ENCODE data around the gene KAT2A.

KAT2A gene

GRCh38 chr17:42132941-42133340 lies 11.8 kb upstream of the KAT2A start (continued):
- TF ChIP-seq, protein P1, sequence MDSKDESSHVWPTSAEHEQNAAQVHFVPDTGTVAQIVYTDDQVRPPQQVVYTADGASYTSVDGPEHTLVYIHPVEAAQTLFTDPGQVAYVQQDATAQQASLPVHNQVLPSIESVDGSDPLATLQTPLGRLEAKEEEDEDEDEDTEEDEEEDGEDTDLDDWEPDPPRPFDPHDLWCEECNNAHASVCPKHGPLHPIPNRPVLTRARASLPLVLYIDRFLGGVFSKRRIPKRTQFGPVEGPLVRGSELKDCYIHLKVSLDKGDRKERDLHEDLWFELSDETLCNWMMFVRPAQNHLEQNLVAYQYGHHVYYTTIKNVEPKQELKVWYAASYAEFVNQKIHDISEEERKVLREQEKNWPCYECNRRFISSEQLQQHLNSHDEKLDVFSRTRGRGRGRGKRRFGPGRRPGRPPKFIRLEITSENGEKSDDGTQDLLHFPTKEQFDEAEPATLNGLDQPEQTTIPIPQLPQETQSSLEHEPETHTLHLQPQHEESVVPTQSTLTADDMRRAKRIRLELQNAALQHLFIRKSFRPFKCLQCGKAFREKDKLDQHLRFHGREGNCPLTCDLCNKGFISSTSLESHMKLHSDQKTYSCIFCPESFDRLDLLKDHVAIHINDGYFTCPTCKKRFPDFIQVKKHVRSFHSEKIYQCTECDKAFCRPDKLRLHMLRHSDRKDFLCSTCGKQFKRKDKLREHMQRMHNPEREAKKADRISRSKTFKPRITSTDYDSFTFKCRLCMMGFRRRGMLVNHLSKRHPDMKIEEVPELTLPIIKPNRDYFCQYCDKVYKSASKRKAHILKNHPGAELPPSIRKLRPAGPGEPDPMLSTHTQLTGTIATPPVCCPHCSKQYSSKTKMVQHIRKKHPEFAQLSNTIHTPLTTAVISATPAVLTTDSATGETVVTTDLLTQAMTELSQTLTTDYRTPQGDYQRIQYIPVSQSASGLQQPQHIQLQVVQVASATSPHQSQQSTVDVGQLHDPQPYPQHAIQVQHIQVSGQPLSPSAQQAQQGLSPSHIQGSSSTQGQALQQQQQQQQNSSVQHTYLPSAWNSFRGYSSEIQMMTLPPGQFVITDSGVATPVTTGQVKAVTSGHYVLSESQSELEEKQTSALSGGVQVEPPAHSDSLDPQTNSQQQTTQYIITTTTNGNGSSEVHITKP (tag by site-specific recombination; IDR thresholded peaks at IDR 0.05): peak; percentile 77
- no peak for TF ChIP-seq ZNF626 (tag by site-specific recombination; IDR thresholded peaks at IDR 0.05)
- TF ChIP-seq HOXD13 (CRISPR knock-in tag; IDR thresholded peaks at IDR 0.05; ENCODE audit: borderline replicate concordance): no peak
- TF ChIP-seq, protein P2, sequence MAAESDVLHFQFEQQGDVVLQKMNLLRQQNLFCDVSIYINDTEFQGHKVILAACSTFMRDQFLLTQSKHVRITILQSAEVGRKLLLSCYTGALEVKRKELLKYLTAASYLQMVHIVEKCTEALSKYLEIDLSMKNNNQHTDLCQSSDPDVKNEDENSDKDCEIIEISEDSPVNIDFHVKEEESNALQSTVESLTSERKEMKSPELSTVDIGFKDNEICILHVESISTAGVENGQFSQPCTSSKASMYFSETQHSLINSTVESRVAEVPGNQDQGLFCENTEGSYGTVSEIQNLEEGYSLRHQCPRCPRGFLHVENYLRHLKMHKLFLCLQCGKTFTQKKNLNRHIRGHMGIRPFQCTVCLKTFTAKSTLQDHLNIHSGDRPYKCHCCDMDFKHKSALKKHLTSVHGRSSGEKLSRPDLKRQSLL (tag by site-specific recombination; IDR thresholded peaks at IDR 0.05): peak; percentile 82; the same call in 1 of the 2 replicates
- TF ChIP-seq ZNF341 (tag by site-specific recombination; IDR thresholded peaks at IDR 0.05; ENCODE audit: low read depth): no peak
- TF ChIP-seq IKZF3 (tag by site-specific recombination; IDR thresholded peaks at IDR 0.05): no peak
- TF ChIP-seq KLF16 (tag by site-specific recombination; IDR thresholded peaks at IDR 0.05): no peak
- peak; percentile 78; the same call in 1 of the 2 replicates for TF ChIP-seq ZBTB17 (tag by site-specific recombination; IDR thresholded peaks at IDR 0.05)
- no peak for TF ChIP-seq ZNF350 (tag by site-specific recombination; IDR thresholded peaks at IDR 0.05)
- peak; percentile 88 for TF ChIP-seq SCRT2 (tag by site-specific recombination; IDR thresholded peaks at IDR 0.05)
- TF ChIP-seq, protein P3, sequence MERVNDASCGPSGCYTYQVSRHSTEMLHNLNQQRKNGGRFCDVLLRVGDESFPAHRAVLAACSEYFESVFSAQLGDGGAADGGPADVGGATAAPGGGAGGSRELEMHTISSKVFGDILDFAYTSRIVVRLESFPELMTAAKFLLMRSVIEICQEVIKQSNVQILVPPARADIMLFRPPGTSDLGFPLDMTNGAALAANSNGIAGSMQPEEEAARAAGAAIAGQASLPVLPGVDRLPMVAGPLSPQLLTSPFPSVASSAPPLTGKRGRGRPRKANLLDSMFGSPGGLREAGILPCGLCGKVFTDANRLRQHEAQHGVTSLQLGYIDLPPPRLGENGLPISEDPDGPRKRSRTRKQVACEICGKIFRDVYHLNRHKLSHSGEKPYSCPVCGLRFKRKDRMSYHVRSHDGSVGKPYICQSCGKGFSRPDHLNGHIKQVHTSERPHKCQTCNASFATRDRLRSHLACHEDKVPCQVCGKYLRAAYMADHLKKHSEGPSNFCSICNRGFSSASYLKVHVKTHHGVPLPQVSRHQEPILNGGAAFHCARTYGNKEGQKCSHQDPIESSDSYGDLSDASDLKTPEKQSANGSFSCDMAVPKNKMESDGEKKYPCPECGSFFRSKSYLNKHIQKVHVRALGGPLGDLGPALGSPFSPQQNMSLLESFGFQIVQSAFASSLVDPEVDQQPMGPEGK (tag by site-specific recombination; IDR thresholded peaks at IDR 0.05): 0 out of 2 replicates have a peak, but pooled peaks have one; percentile 25
- no peak for TF ChIP-seq YY2 (tag by site-specific recombination; IDR thresholded peaks at IDR 0.05)
- TF ChIP-seq ZNF394 (tag by site-specific recombination; IDR thresholded peaks at IDR 0.05; ENCODE audit: borderline replicate concordance): no peak
- peak; percentile 76; the same call in 1 of the 2 replicates for TF ChIP-seq SCRT1 (tag by site-specific recombination; IDR thresholded peaks at IDR 0.05; ENCODE audit: borderline replicate concordance)
- no peak for TF ChIP-seq ZNF266 (tag by site-specific recombination; IDR thresholded peaks at IDR 0.05; ENCODE audit: low read depth)
- TF ChIP-seq ZNF596 (tag by site-specific recombination; IDR thresholded peaks at IDR 0.05): no peak
- TF ChIP-seq ZNF211 (tag by site-specific recombination; IDR thresholded peaks at IDR 0.05; ENCODE audit: low read depth): no peak

- Histone ChIP-seq H3K27ac (ENCODE audit: extremely low read depth, low read depth, low read length) (no peak overlapping the region), H3K4me1 (ENCODE audit: control insufficient read depth, insufficient read depth, low read length) (peaks cover 28% of the 10 kb centered on the region), H3K9me3 (ENCODE audit: control insufficient read depth, insufficient read depth, low read depth, low read length) (no peaks in the 10 kb centered on the region), H3K36me3 (ENCODE audit: control insufficient read depth in 2 of 2, insufficient read depth in 1 of 2, low read length in 2 of 2) (peaks cover 26 to 78% of the 10 kb centered on the region in 2 experiments), H3K4me3 (ENCODE audit: low read depth, low read length) (no peak overlapping the region)
- ChIA-PET CTCF (interaction anchor here (1.4 to 2.7 kb wide), 2 partner anchors 11 to 50 kb away, joined by 3 to 9 read pairs; partner anchors contain the start of gene KAT2A), POLR2A (no interaction called here)
- TF ChIP-seq PRDM1 (tag by site-specific recombination; IDR thresholded peaks at IDR 0.05) (peak; percentile 23; the same call in 1 of the 2 replicates), ZNF112 (tag by site-specific recombination; IDR thresholded peaks at IDR 0.05) (no peak)
These were observed 10.8 kb upstream of the KAT2A start for GRCh38 chr17:42131981-42132432.
